Ovary (tissue), 3 donors: ENCODE measurements around the gene EPHB1.

Source experiments
- EP300 ChIP-seq: sonication (generic); formaldehyde crosslinking; IDR thresholded peaks from one replicate; pipeline ENCODE4 v1.6.1; 2017; ENCODE audit warnings: antibody characterized with exemption
- POLR2A ChIP-seq: fragments of 450-650 bp; IDR thresholded peaks from one replicate; pipeline ENCODE4 v1.6.1; 2017; ENCODE audit warnings: antibody characterized with exemption, mild to moderate bottlenecking, moderate library complexity
- TF ChIP-seq, protein P1 (sequence below), 3 donors: fragments of 450-650 bp in 2 of 3; fragments of 200-600 bp in 1 of 3; IDR thresholded peaks; one replicate each; pipeline versions ENCODE4 v1.5.1 to v1.8.0; 2016 to 2022; ENCODE audit warnings: antibody characterized with exemption in 3 of 3, mild to moderate bottlenecking in 1 of 3
- donor health status: DM: no; HTN: no; CAD: no.

DNA sequence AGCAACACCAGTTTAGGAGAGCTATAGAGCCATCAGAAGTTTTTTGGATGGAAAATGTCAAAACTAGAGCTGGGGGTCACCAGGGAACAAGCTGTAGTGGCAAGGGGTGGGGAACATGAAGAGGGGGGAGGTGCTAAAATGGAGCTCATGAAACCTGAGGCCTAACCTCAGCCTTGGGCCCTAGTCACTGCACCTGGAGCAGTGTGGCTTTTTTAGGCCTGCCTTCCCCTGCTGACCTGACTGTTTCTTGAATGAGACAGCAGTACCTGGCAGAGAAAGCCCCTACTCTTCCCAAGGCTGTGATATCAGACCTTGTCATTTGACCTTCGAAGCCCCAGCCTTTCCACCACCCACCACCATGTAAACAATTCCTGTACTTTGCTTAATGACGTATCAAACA is 383.5 kb downstream of the EPHB1 start:
- TF ChIP-seq EP300 (no peak), POLR2A (no peak)
- TF ChIP-seq, protein P1, sequence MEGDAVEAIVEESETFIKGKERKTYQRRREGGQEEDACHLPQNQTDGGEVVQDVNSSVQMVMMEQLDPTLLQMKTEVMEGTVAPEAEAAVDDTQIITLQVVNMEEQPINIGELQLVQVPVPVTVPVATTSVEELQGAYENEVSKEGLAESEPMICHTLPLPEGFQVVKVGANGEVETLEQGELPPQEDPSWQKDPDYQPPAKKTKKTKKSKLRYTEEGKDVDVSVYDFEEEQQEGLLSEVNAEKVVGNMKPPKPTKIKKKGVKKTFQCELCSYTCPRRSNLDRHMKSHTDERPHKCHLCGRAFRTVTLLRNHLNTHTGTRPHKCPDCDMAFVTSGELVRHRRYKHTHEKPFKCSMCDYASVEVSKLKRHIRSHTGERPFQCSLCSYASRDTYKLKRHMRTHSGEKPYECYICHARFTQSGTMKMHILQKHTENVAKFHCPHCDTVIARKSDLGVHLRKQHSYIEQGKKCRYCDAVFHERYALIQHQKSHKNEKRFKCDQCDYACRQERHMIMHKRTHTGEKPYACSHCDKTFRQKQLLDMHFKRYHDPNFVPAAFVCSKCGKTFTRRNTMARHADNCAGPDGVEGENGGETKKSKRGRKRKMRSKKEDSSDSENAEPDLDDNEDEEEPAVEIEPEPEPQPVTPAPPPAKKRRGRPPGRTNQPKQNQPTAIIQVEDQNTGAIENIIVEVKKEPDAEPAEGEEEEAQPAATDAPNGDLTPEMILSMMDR (IDR thresholded peaks at IDR 0.05): no peak
